Measurements from ENCODE around the gene EDA. TPM values are rescaled to one million over a fixed set of nuclear protein-coding genes. Genes with fewer than 3 reads are reported as not detected.

The EDA gene
- total and polyA plus RNA-seq, 2 of the 13 experiments (the other 11 are each of a cell fraction or from before 2014, with no cell fraction given): 8.8 to 11.2 TPM

- no TSS peak for BruUV-seq (replicated peaks)
- no peak for TF ChIP-seq ZHX2 (IDR thresholded peaks at IDR 0.05; ENCODE audit: low read depth)
- no peak for TF ChIP-seq ZHX2 (CRISPR knock-in tag; IDR thresholded peaks at IDR 0.05; ENCODE audit: borderline replicate concordance)
- no peak for TF ChIP-seq SAP130 (CRISPR knock-in tag; IDR thresholded peaks at IDR 0.05; ENCODE audit: low read depth)
- TF ChIP-seq ZNF747 (CRISPR knock-in tag; IDR thresholded peaks at IDR 0.05; ENCODE audit: borderline replicate concordance): no peak
- no peak for TF ChIP-seq ZNF451 (CRISPR knock-in tag; IDR thresholded peaks at IDR 0.05)
- no peak for TF ChIP-seq KIAA2018 (CRISPR knock-in tag; IDR thresholded peaks at IDR 0.05; ENCODE audit: borderline replicate concordance)
- no peak for TF ChIP-seq HOXA9 (CRISPR knock-in tag; IDR thresholded peaks at IDR 0.05; ENCODE audit: borderline replicate concordance)
- no peak for TF ChIP-seq GTF3A (CRISPR knock-in tag; conservative IDR thresholded peaks at IDR 0.05)
- no peak for TF ChIP-seq ATF6 (CRISPR knock-in tag; conservative IDR thresholded peaks at IDR 0.05)
Measured at GRCh38 chrX:69664693-69665092, 48.8 kb downstream of the EDA start.

More at GRCh38 chrX:69664693-69665092, 48.8 kb downstream of the EDA start:
- 100% methylated on average over 1 of the region's 1 CpG for whole genome bisulfite sequencing (ENCODE audit: low lambda C conversion rate)
- no peaks in the 10 kb centered on the region for H3K36me3 ChIP-seq (replicated peaks in 1 of 2; ENCODE audit: control insufficient read depth in 1 of 2, insufficient read depth in 2 of 2, low read length in 2 of 2)
- DNase-seq (ENCODE audit: low spot score): no peak
- no peak overlapping the region for H3K4me2 ChIP-seq (ENCODE audit: low read depth, low read length)
- ATAC-seq: no peak
- H3K4me3 ChIP-seq (replicated peaks in 1 of 3; ENCODE audit: insufficient read depth in 1 of 3, low read depth in 2 of 3, low read length in 3 of 3): no peak overlapping the region
- no peaks in the 10 kb centered on the region for H4K20me1 ChIP-seq (ENCODE audit: insufficient read depth, low read length)
- no peaks in the 10 kb centered on the region for H3K27me3 ChIP-seq (ENCODE audit: control insufficient read depth in 1 of 2, insufficient read depth in 2 of 2, low read length in 2 of 2)
- H2AFZ ChIP-seq (ENCODE audit: low read length): no peak overlapping the region
- no peak overlapping the region for H3K27ac ChIP-seq (ENCODE audit: extremely low read length, insufficient read depth, low read length)
- H3K79me2 ChIP-seq (ENCODE audit: insufficient read depth, low read length): peaks cover 3% of the 10 kb centered on the region
- FAIRE-seq: no peak
- peaks cover 2% of the 10 kb centered on the region for H3K9me3 ChIP-seq (ENCODE audit: low read length)
- in situ Hi-C loops (cut with HindIII; ENCODE audit: extremely low pct_ligation_motif_present, low pct_unique_long_range_greater_than_20kb) (no loop called here), intact Hi-C loops (cut with micrococcal nuclease; ENCODE audit: unreplicated experiment) (no loop called here)
- H3K9ac ChIP-seq (ENCODE audit: insufficient read depth, low read depth, low read length): no peak overlapping the region
- H3K4me1 ChIP-seq (ENCODE audit: insufficient read depth, low read length): no peaks in the 10 kb centered on the region
- ChIA-PET CTCF (ENCODE audit: low intra/inter-chr PET ratio, low total read pairs) (no interaction called here), POLR2A (no interaction called here)
